ENCODE measurements around the gene ABHD17B.

DNA sequence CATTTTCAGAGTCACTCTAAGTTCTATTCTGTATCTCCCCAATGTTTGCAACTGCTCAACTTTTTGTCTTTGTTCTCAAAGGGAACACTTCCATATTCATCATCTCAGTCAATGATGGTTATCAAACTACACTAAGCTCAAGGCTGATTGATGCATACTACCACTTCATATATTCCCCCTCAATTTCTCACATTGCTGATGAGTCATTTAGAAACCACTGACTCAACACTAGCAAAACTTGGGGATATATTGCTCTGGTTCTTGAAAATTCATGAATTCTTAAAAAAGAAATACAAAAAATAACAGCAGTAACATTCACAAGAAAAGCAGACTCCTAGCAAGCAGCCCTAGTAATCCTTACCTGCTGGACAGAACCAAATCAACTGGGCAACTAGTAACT lies 52.2 kb downstream of the ABHD17B start:
- TF ChIP-seq, protein P1, sequence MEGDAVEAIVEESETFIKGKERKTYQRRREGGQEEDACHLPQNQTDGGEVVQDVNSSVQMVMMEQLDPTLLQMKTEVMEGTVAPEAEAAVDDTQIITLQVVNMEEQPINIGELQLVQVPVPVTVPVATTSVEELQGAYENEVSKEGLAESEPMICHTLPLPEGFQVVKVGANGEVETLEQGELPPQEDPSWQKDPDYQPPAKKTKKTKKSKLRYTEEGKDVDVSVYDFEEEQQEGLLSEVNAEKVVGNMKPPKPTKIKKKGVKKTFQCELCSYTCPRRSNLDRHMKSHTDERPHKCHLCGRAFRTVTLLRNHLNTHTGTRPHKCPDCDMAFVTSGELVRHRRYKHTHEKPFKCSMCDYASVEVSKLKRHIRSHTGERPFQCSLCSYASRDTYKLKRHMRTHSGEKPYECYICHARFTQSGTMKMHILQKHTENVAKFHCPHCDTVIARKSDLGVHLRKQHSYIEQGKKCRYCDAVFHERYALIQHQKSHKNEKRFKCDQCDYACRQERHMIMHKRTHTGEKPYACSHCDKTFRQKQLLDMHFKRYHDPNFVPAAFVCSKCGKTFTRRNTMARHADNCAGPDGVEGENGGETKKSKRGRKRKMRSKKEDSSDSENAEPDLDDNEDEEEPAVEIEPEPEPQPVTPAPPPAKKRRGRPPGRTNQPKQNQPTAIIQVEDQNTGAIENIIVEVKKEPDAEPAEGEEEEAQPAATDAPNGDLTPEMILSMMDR (conservative IDR thresholded peaks at IDR 0.05; ENCODE audit: low read length) = no peak
- no peak for TF ChIP-seq EZH2phosphoT487 (IDR thresholded peaks at IDR 0.05; ENCODE audit: borderline replicate concordance)
